Loucy (cell line): ENCODE results near the gene WDR75.

ENCODE experiments used
- CTCF ChIP-seq: fragments of 200-600 bp; sonication (generic); conservative IDR thresholded peaks from 2 replicates; pipeline ENCODE4 v1.5.1; 2014; ENCODE audit warnings: mild to moderate bottlenecking, antibody characterized with exemption, low read length
- EZH2phosphoT487 ChIP-seq: fragments of 200-600 bp; IDR thresholded peaks from 2 replicates; pipeline ENCODE4 v1.6.1; 2018; ENCODE audit warnings: antibody characterized with exemption, mild to moderate bottlenecking, moderate library complexity, borderline replicate concordance

- no peak for TF ChIP-seq CTCF
- no peak for TF ChIP-seq EZH2phosphoT487
These were observed 26.3 kb downstream of the WDR75 start for GRCh38 chr2:189467593-189467992.
